ENCODE measurements around the gene ACAN.

The ACAN gene

GRCh38 chr15:88844749-88845386 lies 41.6 kb downstream of the ACAN start:
- DNase-seq (ENCODE audit: insufficient read length) = no peak
- no peak for FAIRE-seq
- TF ChIP-seq POLR2A (IDR thresholded peaks at IDR 0.05; ENCODE audit: low read depth, low read length) = no peak
- TF ChIP-seq TAF1 (IDR thresholded peaks at IDR 0.05; ENCODE audit: borderline replicate concordance, low read depth, low read length) = no peak
- no peak for TF ChIP-seq POLR2AphosphoS5 (IDR thresholded peaks at IDR 0.05; ENCODE audit: low read depth, low read length)

GRCh38 chr15:88845616-88846015 lies 42.4 kb downstream of the ACAN start:
- FAIRE-seq (no peak), DNase-seq (ENCODE audit: insufficient read length) (no peak)
- no peak for TF ChIP-seq POLR2AphosphoS5 (IDR thresholded peaks at IDR 0.05; ENCODE audit: low read depth, low read length)
- TF ChIP-seq TAF1 (IDR thresholded peaks at IDR 0.05; ENCODE audit: borderline replicate concordance, low read depth, low read length) = no peak
- TF ChIP-seq POLR2A (IDR thresholded peaks at IDR 0.05; ENCODE audit: low read depth, low read length) = no peak

- FAIRE-seq = no peak
- TF ChIP-seq POLR2AphosphoS5 (IDR thresholded peaks at IDR 0.05; ENCODE audit: low read depth, low read length) (no peak), TAF1 (IDR thresholded peaks at IDR 0.05; ENCODE audit: borderline replicate concordance, low read depth, low read length) (no peak), POLR2A (IDR thresholded peaks at IDR 0.05; ENCODE audit: low read depth, low read length) (no peak)
- no peak for DNase-seq (ENCODE audit: insufficient read length)
Measured at GRCh38 chr15:88847144-88847543, 43.9 kb downstream of the ACAN start.

GRCh38 chr15:88848203-88848602 lies 45.0 kb downstream of the ACAN start:
- FAIRE-seq = no peak
- no peak for DNase-seq (ENCODE audit: insufficient read length)
- no peak for TF ChIP-seq POLR2A (IDR thresholded peaks at IDR 0.05; ENCODE audit: low read depth, low read length)
- no peak for TF ChIP-seq TAF1 (IDR thresholded peaks at IDR 0.05; ENCODE audit: borderline replicate concordance, low read depth, low read length)

- FAIRE-seq = no peak
- DNase-seq (ENCODE audit: insufficient read length) = no peak
- TF ChIP-seq POLR2AphosphoS5 (IDR thresholded peaks at IDR 0.05; ENCODE audit: low read depth, low read length) = no peak
- no peak for TF ChIP-seq POLR2A (IDR thresholded peaks at IDR 0.05; ENCODE audit: low read depth, low read length)
- no peak for TF ChIP-seq TAF1 (IDR thresholded peaks at IDR 0.05; ENCODE audit: borderline replicate concordance, low read depth, low read length)
Measured at GRCh38 chr15:88849376-88850072, 46.3 kb downstream of the ACAN start.

GRCh38 chr15:88852476-88852875 lies 49.2 kb downstream of the ACAN start:
- DNase-seq (ENCODE audit: insufficient read length) (no peak), FAIRE-seq (no peak)
- no peak for TF ChIP-seq POLR2AphosphoS5 (IDR thresholded peaks at IDR 0.05; ENCODE audit: low read depth, low read length)
- no peak for TF ChIP-seq POLR2A (IDR thresholded peaks at IDR 0.05; ENCODE audit: low read depth, low read length)
- no peak for TF ChIP-seq TAF1 (IDR thresholded peaks at IDR 0.05; ENCODE audit: borderline replicate concordance, low read depth, low read length)

GRCh38 chr15:88858934-88859333 lies 55.7 kb downstream of the ACAN start:
- FAIRE-seq = no peak
- TF ChIP-seq POLR2AphosphoS5 (IDR thresholded peaks at IDR 0.05; ENCODE audit: low read depth, low read length) (no peak), POLR2A (IDR thresholded peaks at IDR 0.05; ENCODE audit: low read depth, low read length) (no peak), TAF1 (IDR thresholded peaks at IDR 0.05; ENCODE audit: borderline replicate concordance, low read depth, low read length) (no peak)
- DNase-seq (ENCODE audit: insufficient read length) = no peak

GRCh38 chr15:88859550-88859949 lies 56.3 kb downstream of the ACAN start:
- FAIRE-seq (no peak), DNase-seq (ENCODE audit: insufficient read length) (no peak)
- no peak for TF ChIP-seq TAF1 (IDR thresholded peaks at IDR 0.05; ENCODE audit: borderline replicate concordance, low read depth, low read length)
- TF ChIP-seq POLR2AphosphoS5 (IDR thresholded peaks at IDR 0.05; ENCODE audit: low read depth, low read length) = no peak
- no peak for TF ChIP-seq POLR2A (IDR thresholded peaks at IDR 0.05; ENCODE audit: low read depth, low read length)

GRCh38 chr15:88860212-88860611 lies 57.0 kb downstream of the ACAN start:
- no peak for FAIRE-seq
- TF ChIP-seq POLR2AphosphoS5 (IDR thresholded peaks at IDR 0.05; ENCODE audit: low read depth, low read length) (no peak), TAF1 (IDR thresholded peaks at IDR 0.05; ENCODE audit: borderline replicate concordance, low read depth, low read length) (no peak), POLR2A (IDR thresholded peaks at IDR 0.05; ENCODE audit: low read depth, low read length) (no peak)
- no peak for DNase-seq (ENCODE audit: insufficient read length)

- no peak for FAIRE-seq
- TF ChIP-seq POLR2AphosphoS5 (IDR thresholded peaks at IDR 0.05; ENCODE audit: low read depth, low read length) = no peak
- DNase-seq (ENCODE audit: insufficient read length) = no peak
Measured at GRCh38 chr15:88863412-88863811, 60.2 kb downstream of the ACAN start.

- no peak for FAIRE-seq
- DNase-seq (ENCODE audit: insufficient read length) = no peak
- TF ChIP-seq POLR2A (IDR thresholded peaks at IDR 0.05; ENCODE audit: low read depth, low read length) (no peak), TAF1 (IDR thresholded peaks at IDR 0.05; ENCODE audit: borderline replicate concordance, low read depth, low read length) (no peak), POLR2AphosphoS5 (IDR thresholded peaks at IDR 0.05; ENCODE audit: low read depth, low read length) (no peak)
Measured at GRCh38 chr15:88864861-88865497, 61.7 kb downstream of the ACAN start.

Measured in GM12892 (cell line).